ENCODE results near the gene TRIOBP. TPM values are rescaled to one million over a fixed set of nuclear protein-coding genes. Genes with fewer than 3 reads are reported as not detected.

Gene TRIOBP
- total and polyA plus RNA-seq, 5 donors, result 82.1 to 105 (median 92.2) TPM

DNA sequence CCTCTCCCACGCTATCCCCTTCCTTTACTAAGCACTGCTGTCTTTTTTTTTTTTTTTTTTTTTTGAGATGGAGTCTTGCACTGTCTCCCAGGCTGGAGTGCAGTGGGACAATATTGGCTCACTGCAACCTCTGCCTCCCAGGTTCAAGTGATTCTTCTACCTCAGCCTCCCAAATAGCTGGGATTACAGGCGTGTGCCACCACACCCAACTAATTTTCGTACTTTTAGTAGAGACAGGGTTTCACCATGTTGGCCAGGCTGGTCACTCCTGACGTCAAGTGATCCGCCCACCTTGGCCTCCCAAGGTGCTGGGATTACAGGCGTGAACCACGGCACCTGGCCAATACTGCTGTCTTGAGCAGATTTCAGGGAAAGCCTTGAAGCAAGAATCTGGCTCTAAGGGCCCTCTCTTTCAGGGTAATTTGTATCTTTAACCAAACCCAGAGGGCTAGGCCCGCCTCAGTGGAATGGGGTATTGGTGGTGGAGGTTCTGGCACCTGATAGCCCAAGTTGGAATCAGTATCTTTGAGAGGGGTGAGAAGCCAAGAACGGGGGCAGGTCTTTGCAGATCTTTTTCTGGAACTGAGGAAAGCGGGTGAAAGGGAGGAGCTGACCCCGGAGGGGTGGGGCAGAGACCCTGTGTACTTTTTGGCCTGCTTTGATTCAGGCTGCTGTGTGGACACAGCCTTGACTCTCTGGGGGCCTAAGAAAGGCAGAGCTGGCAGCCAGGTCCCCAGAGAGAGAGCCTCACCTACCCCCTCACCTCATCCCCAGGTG is 37.0 kb downstream of the TRIOBP start:
- Histone ChIP-seq H3K27ac (ENCODE audit: low read length) (no peak overlapping the region), H3K27me3 (ENCODE audit: control insufficient read depth, insufficient read depth) (no peaks in the 10 kb centered on the region), H3K9me3 (ENCODE audit: control insufficient read depth, low read length) (no peaks in the 10 kb centered on the region), H3K4me3 (ENCODE audit: low read length) (no peak overlapping the region), H3K4me1 (ENCODE audit: control insufficient read depth, insufficient read depth, low read length) (no peaks in the 10 kb centered on the region)
- ATAC-seq, result no peak
- WGBS, result 87% methylated on average over 11 of the region's 11 CpGs
- intact Hi-C loops (cut with DNase I), result no loop called here
- DNase-seq, result peak in 1 of 3 donors; percentile 31

DNA sequence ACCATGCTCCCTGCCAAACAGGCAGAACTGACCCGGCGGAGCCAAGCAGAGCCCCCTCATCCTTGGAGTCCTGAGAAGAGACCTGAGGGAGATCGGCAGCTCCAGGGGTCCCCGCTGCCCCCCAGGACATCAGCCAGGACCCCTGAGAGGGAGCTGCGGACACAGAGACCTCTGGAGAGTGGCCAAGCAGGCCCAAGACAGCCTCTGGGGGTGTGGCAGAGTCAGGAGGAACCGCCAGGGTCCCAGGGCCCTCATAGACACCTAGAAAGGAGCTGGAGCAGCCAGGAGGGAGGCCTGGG is 37.5 kb downstream of the TRIOBP start:
- intact Hi-C loops (cut with DNase I), result no loop called here
- H3K4me1 ChIP-seq (ENCODE audit: control insufficient read depth, insufficient read depth, low read length), result no peaks in the 10 kb centered on the region
- 84% methylated on average over 6 of the region's 6 CpGs for WGBS
- H3K27me3 ChIP-seq (ENCODE audit: control insufficient read depth, insufficient read depth), result no peaks in the 10 kb centered on the region
- no peaks in the 10 kb centered on the region for H3K9me3 ChIP-seq (ENCODE audit: control insufficient read depth, low read length)
- no peak overlapping the region for H3K27ac ChIP-seq (ENCODE audit: low read length)
- ATAC-seq, result no peak
- DNase-seq, result peak in 1 of 3 donors; percentile 59
- no peak overlapping the region for H3K4me3 ChIP-seq (ENCODE audit: low read length)

DNA sequence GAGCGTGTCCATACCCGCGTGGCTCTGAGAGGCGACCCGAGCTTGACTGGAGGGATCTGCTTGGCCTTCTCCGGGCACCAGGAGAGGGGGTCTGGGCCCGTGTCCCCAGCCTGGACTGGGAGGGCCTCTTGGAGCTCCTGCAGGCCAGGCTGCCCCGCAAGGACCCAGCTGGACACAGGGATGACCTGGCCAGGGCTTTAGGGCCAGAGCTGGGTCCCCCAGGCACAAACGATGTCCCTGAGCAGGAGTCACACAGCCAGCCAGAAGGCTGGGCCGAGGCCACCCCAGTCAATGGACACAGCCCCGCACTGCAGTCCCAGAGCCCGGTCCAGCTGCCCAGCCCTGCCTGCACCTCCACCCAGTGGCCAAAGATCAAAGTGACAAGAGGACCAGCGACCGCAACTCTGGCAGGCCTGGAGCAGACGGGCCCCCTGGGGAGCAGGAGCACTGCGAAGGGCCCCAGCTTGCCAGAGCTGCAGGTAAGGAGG is 38.2 kb downstream of the TRIOBP start:
- no peaks in the 10 kb centered on the region for H3K4me1 ChIP-seq (ENCODE audit: control insufficient read depth, insufficient read depth, low read length)
- no peak overlapping the region for H3K27ac ChIP-seq (ENCODE audit: low read length)
- H3K4me3 ChIP-seq (ENCODE audit: low read length), result no peak overlapping the region
- H3K27me3 ChIP-seq (ENCODE audit: control insufficient read depth, insufficient read depth), result no peaks in the 10 kb centered on the region
- H3K9me3 ChIP-seq (ENCODE audit: control insufficient read depth, low read length), result no peaks in the 10 kb centered on the region
- 55% methylated on average over 16 of the region's 16 CpGs for WGBS
- intact Hi-C loops (cut with DNase I), result no loop called here
- ATAC-seq, result peak; percentile 53
- DNase-seq, result peak; percentile 68 to 86 (median 85)

DNA sequence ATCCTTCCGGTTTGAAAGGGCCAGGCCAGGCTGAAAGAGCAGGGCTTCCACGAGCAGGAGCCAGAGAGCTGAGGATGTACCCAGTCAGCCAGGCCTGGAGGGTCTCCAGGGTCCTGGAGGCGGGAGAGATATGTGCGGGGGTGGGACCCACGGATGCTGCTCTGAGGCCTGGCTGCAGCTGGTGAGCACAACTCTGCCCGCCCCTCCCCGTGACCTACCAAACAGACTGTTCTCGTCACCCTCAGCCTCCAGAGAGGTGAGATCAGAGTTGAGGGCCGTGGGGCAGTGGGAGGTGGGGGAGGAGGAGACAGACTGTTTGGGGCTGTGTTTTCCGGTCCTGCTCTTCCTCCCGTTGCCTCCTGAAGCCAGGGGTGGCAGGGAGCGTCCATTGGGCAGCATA is 42.2 kb downstream of the TRIOBP start:
- intact Hi-C loops (cut with DNase I), result no loop called here
- Histone ChIP-seq H3K4me3 (ENCODE audit: low read length) (no peak overlapping the region), H3K27ac (ENCODE audit: low read length) (no peak overlapping the region), H3K27me3 (ENCODE audit: control insufficient read depth, insufficient read depth) (no peaks in the 10 kb centered on the region), H3K4me1 (ENCODE audit: control insufficient read depth, insufficient read depth, low read length) (peaks cover 6% of the 10 kb centered on the region), H3K9me3 (ENCODE audit: control insufficient read depth, low read length) (no peaks in the 10 kb centered on the region)
- ATAC-seq (peak; percentile 73 to 80), DNase-seq (peak; percentile 90 to 95 (median 93))
- 42% methylated on average over 12 of the region's 12 CpGs for WGBS

DNA sequence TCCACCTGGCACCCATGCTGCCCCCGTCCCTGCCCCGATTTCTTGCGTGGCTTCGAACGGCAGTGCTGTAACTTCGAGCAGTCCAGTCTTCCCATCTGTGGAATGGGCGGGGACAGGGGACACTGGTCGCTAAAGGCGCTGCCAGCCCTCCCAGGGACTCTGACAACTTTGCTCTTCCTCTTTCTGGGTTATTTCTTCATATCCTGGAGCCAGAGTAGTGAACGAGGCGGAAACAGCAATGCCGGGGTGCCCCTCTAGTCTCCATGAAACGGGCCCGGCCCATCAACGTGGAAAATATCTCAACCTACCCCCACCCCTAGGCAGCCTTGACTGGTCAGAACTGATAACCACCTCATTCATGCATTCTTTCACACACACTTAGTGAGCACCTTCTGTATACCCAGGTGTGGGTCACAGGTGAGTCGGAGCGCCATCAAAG is 42.8 kb downstream of the TRIOBP start:
- no peaks in the 10 kb centered on the region for H3K9me3 ChIP-seq (ENCODE audit: control insufficient read depth, low read length)
- 76% methylated on average over 17 of the region's 17 CpGs for WGBS
- DNase-seq, result peak; percentile 52 to 81 (median 77)
- ATAC-seq, result peak in 1 of 2 donors; percentile 3
- no peak overlapping the region for H3K4me3 ChIP-seq (ENCODE audit: low read length)
- no peak overlapping the region for H3K27ac ChIP-seq (ENCODE audit: low read length)
- no peaks in the 10 kb centered on the region for H3K27me3 ChIP-seq (ENCODE audit: control insufficient read depth, insufficient read depth)
- H3K4me1 ChIP-seq (ENCODE audit: control insufficient read depth, insufficient read depth, low read length), result peaks cover 6% of the 10 kb centered on the region
- intact Hi-C loops (cut with DNase I), result loop anchor here in 1 of 4 donors (5.0 kb wide), 1 partner anchor 37 kb away; no protein-coding TSS in a partner anchor

DNA sequence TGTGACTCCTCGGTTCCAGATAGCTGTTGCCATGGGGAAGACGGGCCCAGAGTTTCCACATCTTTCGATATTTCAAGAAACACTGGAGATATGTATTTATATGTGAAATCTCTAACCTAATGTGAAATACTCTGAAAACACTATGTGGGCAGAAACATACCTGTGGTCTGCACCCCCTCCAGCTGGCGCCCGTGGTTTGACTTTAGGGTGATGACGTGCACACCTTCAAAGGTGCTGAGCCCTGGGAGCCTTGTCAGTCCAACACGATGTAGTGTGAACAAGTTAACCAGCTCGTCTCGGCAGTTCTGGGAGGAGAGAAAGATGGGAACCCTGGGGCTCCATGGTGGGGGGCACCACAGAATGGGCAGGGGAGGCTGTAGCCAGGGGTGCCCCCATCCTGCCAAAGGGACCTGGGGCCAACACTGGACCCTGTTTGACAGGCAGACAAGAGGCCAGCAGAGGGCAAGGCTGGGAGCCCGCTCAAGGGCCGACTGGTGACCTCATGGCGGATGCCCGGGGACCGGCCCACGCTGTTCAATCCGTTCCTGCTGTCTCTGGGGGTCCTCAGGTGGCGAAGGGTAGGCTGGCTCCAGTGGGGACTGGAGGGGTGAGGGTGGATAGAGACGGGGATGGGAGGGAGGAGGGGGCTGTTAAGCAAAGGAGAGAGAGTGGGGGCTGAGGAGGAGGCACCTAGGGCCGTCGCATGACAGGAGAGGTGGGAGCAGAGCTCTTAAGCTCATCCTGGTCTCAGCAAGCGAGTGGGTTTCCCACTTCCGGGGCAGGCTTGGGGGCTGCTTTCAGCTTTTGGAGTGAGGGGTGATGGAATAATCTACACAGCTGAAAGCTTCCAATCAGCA is 43.8 kb downstream of the TRIOBP start:
- intact Hi-C loops (cut with DNase I), result loop anchor here in 1 of 4 donors (5.0 kb wide), 1 partner anchor 38 kb away; no protein-coding TSS in a partner anchor
- no peak overlapping the region for H3K27ac ChIP-seq (ENCODE audit: low read length)
- no peaks in the 10 kb centered on the region for H3K27me3 ChIP-seq (ENCODE audit: control insufficient read depth, insufficient read depth)
- H3K4me3 ChIP-seq (ENCODE audit: low read length), result no peak overlapping the region
- H3K4me1 ChIP-seq (ENCODE audit: control insufficient read depth, insufficient read depth, low read length), result peaks cover 8% of the 10 kb centered on the region
- DNase-seq (peak in 2 of 3 donors; percentile 63 to 74), ATAC-seq (peak in 1 of 2 donors; percentile 1)
- WGBS, result 56% methylated on average over 22 of the region's 22 CpGs
- no peaks in the 10 kb centered on the region for H3K9me3 ChIP-seq (ENCODE audit: control insufficient read depth, low read length)

DNA sequence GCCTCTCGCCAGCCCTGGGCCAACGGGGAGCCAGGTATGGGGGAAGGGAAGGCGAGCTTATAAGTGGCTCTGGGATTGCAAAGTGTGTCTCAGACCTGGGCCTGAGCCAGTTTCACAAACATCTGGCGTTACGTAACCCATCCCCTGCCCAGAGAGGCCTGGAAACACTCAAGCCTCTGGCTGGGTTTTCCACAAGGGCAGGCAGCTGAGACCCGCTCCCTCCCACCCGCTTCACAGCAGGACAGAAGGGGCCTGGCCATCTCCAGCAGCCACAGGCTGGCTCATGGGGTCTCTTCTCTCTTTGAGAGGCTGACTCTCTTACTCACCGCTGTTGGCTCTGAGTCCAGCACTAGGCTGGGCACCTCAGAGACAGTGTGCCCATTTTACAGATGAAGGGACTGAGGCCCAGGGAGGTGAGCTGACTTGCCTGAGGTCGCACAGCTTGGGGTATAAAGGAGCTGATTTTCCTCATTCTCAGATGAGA is 44.5 kb downstream of the TRIOBP start:
- peak; percentile 45 to 50 for ATAC-seq
- Histone ChIP-seq H3K27me3 (ENCODE audit: control insufficient read depth, insufficient read depth) (no peaks in the 10 kb centered on the region), H3K4me3 (ENCODE audit: low read length) (no peak overlapping the region), H3K4me1 (ENCODE audit: control insufficient read depth, insufficient read depth, low read length) (peaks cover 8% of the 10 kb centered on the region), H3K27ac (ENCODE audit: low read length) (no peak overlapping the region), H3K9me3 (ENCODE audit: control insufficient read depth, low read length) (no peaks in the 10 kb centered on the region)
- intact Hi-C loops (cut with DNase I), result loop anchor here in 1 of 4 donors (5.0 kb wide), 1 partner anchor 39 kb away; no protein-coding TSS in a partner anchor
- DNase-seq, result peak; percentile 88 to 94 (median 91)
- WGBS, result 32% methylated on average over 9 of the region's 9 CpGs

DNA sequence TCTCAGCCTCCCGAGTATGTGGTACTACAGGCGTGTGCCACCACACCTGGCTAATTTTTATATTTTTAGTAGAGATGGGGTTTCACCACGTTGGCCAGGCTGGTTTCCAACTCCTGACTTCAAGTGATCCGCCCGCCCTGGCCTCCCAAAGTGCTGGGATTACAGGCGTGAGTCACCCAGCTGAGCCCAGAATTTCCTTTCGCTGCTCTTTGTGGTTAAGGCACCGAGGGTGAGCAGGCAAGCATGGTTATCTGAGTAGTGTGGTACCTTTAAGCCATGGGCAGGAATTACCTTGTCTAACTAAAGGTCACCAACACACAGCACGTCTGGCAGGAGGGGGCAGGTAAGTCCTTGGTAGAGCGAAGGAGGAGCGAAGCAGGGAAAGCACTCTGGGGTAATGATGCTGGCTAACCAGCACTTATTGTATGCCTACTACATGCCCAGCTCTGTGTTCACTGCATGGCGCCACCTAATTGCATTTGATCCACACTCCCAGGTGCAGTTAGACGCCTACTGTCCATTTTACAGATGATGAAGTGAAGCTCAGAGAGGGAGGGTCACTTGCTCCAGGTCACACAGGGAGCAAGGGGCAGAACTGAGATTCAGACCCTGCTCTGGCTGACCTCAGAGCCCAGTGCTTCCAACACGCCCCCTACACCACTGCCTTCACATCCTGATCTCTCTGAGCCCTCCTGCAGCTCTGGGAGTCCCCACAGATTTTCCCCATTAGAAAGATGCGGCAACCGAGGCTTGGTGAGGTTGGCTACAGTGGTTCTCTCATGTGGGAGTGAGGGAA is 45.7 kb downstream of the TRIOBP start:
- 81% methylated on average over 16 of the region's 16 CpGs for whole genome bisulfite sequencing

DNA sequence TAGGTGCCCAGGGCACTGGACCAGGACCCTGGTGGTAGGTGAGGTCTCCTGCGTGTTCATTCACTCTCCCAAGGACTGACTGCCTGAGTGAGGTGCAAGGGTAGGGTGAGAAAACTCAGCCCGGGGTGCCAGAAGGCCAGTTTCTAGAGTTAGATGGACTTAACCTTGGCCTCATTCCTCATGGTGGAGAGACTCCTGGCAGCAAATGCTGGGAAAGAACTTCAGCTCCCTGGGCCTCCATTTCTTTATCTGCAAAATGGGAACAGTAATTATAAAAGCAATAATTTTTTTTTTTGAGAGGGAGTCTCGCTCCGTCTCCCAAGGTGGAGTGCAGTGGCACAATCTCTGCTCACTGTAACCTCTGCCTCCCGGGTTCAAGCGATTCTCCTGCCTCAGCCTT is 47.7 kb downstream of the TRIOBP start:
- H3K4me3 ChIP-seq (ENCODE audit: low read length), result no peak overlapping the region
- no peaks in the 10 kb centered on the region for H3K9me3 ChIP-seq (ENCODE audit: control insufficient read depth, low read length)
- intact Hi-C loops (cut with DNase I), result loop anchor here in 1 of 4 donors (5.0 kb wide), 1 partner anchor 42 kb away; no protein-coding TSS in a partner anchor
- no peak overlapping the region for H3K27ac ChIP-seq (ENCODE audit: low read length)
- ATAC-seq, result no peak
- H3K4me1 ChIP-seq (ENCODE audit: control insufficient read depth, insufficient read depth, low read length), result peaks cover 20% of the 10 kb centered on the region
- peak in 2 of 3 donors; percentile 33 to 47 for DNase-seq
- WGBS, result 88% methylated on average over 6 of the region's 6 CpGs
- no peaks in the 10 kb centered on the region for H3K27me3 ChIP-seq (ENCODE audit: control insufficient read depth, insufficient read depth)

More for the DNA sequence above, 45.7 kb downstream of the TRIOBP start:
- Histone ChIP-seq H3K27ac (ENCODE audit: low read length) (no peak overlapping the region), H3K9me3 (ENCODE audit: control insufficient read depth, low read length) (no peaks in the 10 kb centered on the region), H3K4me3 (ENCODE audit: low read length) (no peak overlapping the region), H3K27me3 (ENCODE audit: control insufficient read depth, insufficient read depth) (no peaks in the 10 kb centered on the region), H3K4me1 (ENCODE audit: control insufficient read depth, insufficient read depth, low read length) (peaks cover 8% of the 10 kb centered on the region)
- intact Hi-C loops (cut with DNase I), result loop anchor here in 1 of 4 donors (5.0 kb wide), 1 partner anchor 40 kb away; no protein-coding TSS in a partner anchor
- peak in 2 of 3 donors; percentile 33 to 48 for DNase-seq
- ATAC-seq, result no peak
